Left kidney (tissue), 2 donors: ENCODE data around the gene STK25. TPM values are rescaled to one million over a fixed set of nuclear protein-coding genes. Genes with fewer than 3 reads are reported as not detected.
"Not testable (repeated sequence)": the region's sequence is repeated elsewhere in the genome, so short reads cannot be mapped to it uniquely, and the experiment has no call there.

Experiments used
- DNase-seq: peaks from one replicate; pipeline ENCODE4 v3.0.0-alpha.2; 2013
- polyA plus RNA-seq: library from polyadenylated mRNA; unstranded; fragments of 120-200 nt; gene quantifications from one replicate; pipeline ENCODE4 v1.2.1, GENCODE V29; 2013; ENCODE audit not compliant: insufficient read length

The STK25 gene
- polyA plus RNA-seq, 1 donor: 233 TPM

DNA sequence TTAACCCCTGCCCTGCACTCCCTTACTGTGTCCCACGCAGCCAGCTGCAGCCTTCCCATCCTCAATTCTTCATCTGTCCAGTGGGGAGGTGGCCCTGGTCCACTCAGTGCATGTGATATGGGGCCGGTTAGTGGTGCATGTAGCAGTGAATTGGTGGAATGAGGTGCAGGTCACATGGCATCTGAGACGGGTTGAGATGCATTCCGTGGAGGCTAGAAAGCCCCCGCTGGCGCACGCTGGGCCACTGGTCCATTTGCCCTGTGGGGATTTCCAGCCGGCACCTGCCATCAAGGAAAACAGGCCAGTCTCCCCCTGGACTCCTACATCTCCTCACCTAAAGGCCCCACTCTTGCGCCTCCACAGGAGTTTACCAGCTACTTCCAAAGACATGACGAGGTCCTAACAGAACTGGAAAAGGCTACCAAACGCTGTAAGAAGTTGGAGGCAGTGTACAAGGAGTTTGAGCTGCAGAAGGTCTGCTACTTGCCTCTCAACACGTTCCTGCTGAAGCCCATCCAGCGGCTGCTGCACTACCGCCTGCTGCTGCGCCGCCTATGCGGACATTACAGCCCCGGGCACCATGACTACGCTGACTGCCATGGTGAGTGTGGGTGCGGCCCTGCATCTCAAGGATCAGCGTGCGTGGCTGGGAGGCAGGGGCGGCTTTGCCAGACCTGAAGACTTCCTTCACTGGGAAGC is 40.5 kb downstream of the STK25 start:
- no peak for DNase-seq

GRCh38 chr2:241466230-241466629 is 42.2 kb downstream of the STK25 start:
- DNase-seq: no peak

GRCh38 chr2:241465543-241465942 is 42.8 kb downstream of the STK25 start:
- DNase-seq: no peak

GRCh38 chr2:241463276-241464135 is 44.9 kb downstream of the STK25 start:
- no peak for DNase-seq

GRCh38 chr2:241461693-241462677 is 46.4 kb downstream of the STK25 start:
- no peak for DNase-seq

DNA sequence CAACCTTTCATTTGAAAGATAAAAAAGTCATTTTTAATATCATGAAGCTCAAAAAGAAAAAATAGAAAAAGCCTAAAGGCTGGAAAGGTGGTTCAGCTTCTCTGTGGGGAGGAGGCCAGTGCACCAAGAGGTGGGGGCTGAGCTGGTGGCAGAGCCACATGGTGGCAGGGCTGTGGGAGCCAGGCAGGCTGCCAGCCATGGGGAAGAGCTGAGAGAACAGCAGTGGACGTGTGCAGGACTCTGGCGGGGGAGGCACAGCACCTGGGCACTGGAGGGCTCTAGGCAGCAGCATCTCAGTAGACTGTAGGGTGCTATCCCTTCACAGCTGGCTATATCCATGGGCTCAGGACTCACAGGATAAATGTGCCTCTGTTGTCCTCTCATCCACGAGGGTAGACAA is 47.8 kb downstream of the STK25 start:
- no peak for DNase-seq

DNA sequence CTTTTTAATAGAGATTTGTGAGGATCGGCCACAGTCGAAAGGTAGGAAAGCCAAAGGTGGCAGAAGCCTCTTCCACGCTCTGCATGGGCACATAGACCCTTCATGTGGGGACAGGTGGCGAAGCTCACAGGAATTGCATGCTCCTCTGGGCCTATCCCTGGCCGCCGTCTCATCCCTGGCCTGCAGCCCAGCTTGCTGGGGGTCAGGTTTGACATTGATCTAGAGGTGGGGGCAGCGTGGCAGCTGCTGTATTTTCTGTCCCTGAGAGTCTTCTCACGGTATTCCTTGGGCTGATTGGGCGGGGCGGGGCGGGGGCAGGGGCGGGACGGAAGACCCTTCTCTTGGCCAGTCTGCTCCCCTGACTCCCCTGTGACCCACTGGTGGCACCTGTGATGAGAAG is 48.9 kb downstream of the STK25 start:
- no peak for DNase-seq

DNA sequence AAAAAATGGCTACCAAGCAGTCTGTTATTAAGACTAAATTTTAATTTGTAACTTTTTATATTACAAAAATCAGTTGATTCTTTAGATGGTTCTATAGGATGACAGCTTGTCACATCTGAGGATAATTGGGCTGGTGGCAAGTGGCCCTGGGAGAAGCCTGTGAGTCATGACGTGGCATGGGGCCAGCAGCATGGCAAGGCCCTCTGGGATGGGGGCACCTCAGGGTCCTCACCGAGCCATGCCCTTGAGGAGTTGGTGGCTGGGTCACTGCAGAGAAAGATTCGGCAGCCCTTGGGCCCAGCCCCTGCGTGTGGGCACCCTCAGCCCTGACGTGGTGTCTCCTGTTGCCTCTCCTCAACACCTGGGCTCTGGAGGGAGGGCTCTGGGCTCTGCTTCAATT is 49.7 kb downstream of the STK25 start:
- no peak for DNase-seq

- no peak for DNase-seq
Observed at GRCh38 chr2:241456546-241456945, 51.8 kb downstream of the STK25 start.

GRCh38 chr2:241454837-241455485 is 53.4 kb downstream of the STK25 start:
- DNase-seq: no peak

DNA sequence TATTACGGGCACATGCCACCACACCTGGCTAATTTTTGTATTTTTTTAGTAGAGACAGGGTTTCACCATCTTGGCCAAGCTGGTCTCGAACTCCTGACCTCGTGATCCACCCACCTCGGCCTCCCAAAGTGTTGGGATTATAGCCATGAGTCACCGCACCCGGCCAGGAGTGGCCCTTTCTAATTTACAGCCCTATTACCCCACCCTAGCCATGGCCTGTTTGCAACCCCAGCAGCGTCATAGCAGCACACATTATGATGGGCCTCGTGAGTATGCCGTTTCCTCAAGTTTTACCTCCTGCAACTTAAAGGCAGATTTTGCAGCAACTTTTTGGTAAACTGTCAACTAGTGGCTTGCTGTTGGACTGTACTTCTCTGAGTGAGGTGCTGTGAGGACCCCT is 54.5 kb downstream of the STK25 start:
- not testable (repeated sequence) for DNase-seq

GRCh38 chr2:241451840-241452506 is 56.4 kb downstream of the STK25 start:
- no peak for DNase-seq

- not testable (repeated sequence) for DNase-seq
Observed at GRCh38 chr2:241450092-241450491, 58.3 kb downstream of the STK25 start.

GRCh38 chr2:241445426-241445825 is 63.0 kb downstream of the STK25 start:
- DNase-seq: no peak

GRCh38 chr2:241443486-241444223 is 64.7 kb downstream of the STK25 start:
- no peak for DNase-seq

Other genes with a start within 250 kb of the STK25 start
- gene HDLBP, start 192.9 kb downstream of the STK25 start, polyA plus RNA-seq: 375 TPM
- gene SEPTIN2, start 192.7 kb downstream of the STK25 start, polyA plus RNA-seq: 675 TPM
- gene FARP2, start 152.3 kb downstream of the STK25 start, polyA plus RNA-seq: 72.2 TPM
- 15.1 TPM for gene BOK, start 50.2 kb upstream of the STK25 start, polyA plus RNA-seq
- 50.0 TPM for gene THAP4, start 128.6 kb upstream of the STK25 start, polyA plus RNA-seq
- gene ATG4B, start 129.1 kb upstream of the STK25 start, polyA plus RNA-seq: 105 TPM
- 44.1 TPM for gene DTYMK, start 178.2 kb upstream of the STK25 start, polyA plus RNA-seq
- 50.6 TPM for gene ING5, start 193.5 kb upstream of the STK25 start, polyA plus RNA-seq
- 57.0 TPM for gene D2HGDH, start 226.0 kb upstream of the STK25 start, polyA plus RNA-seq